Astrocyte (in vitro differentiated cells and primary cell): ENCODE results near the gene LFNG. TPM values are rescaled to one million over a fixed set of nuclear protein-coding genes. Genes with fewer than 3 reads are reported as not detected.

Experiments
- DNase-seq: peaks from one replicate; pipeline ENCODE4 v3.0.0-alpha.2; 2010; ENCODE audit warnings: low read depth
- FAIRE-seq: peaks from 2 replicates; lab custom pipeline; 2011; peaks lifted over from hg19 to GRCh38; lab: Jason Lieb, UNC
- H2AFZ ChIP-seq: 2 replicates; pipeline ENCODE4 v1.6.0; 2012; ENCODE audit warnings: low read depth, low read length, inconsistent platforms
- H3K27ac ChIP-seq: 2 replicates; pipeline ENCODE4 v1.5.1; 2011; ENCODE audit warnings: low read depth, low read length, inconsistent platforms
- H3K27me3 ChIP-seq: 2 replicates; pipeline ENCODE4 v1.6.0; 2011; ENCODE audit warnings: low read length, inconsistent platforms; ENCODE audit not compliant: insufficient read depth
- H3K36me3 ChIP-seq: 2 replicates; pipeline ENCODE4 v1.5.1; 2011; ENCODE audit warnings: low read length, inconsistent platforms; ENCODE audit not compliant: insufficient read depth
- H3K4me1 ChIP-seq: 2 replicates; pipeline ENCODE4 v1.5.1; 2011; ENCODE audit warnings: low read length, inconsistent platforms; ENCODE audit not compliant: insufficient read depth
- H3K4me2 ChIP-seq: 2 replicates; pipeline ENCODE4 v1.6.0; 2012; ENCODE audit warnings: low read length, inconsistent platforms
- H3K4me3 ChIP-seq: 2 replicates; pipeline ENCODE4 v1.5.1; 2011; ENCODE audit warnings: low read depth, mild to moderate bottlenecking, low read length, inconsistent platforms; ENCODE audit not compliant: insufficient read depth
- H3K79me2 ChIP-seq: 2 replicates; pipeline ENCODE4 v1.6.0; 2012; ENCODE audit warnings: mild to moderate bottlenecking, low read length, inconsistent platforms; ENCODE audit not compliant: insufficient read depth
- H3K9ac ChIP-seq: 2 replicates; pipeline ENCODE4 v1.6.0; 2012; ENCODE audit warnings: mild to moderate bottlenecking, low read length, inconsistent platforms
- H3K9me3 ChIP-seq: 2 replicates; pipeline ENCODE4 v1.5.1; 2012; ENCODE audit warnings: low read depth, mild to moderate bottlenecking, low read length, inconsistent platforms; ENCODE audit not compliant: insufficient read depth
- H4K20me1 ChIP-seq: 2 replicates; pipeline ENCODE4 v1.6.0; 2012; ENCODE audit warnings: low read length, inconsistent platforms; ENCODE audit not compliant: insufficient read depth
- H3K27ac Mint-ChIP-seq: one replicate; pipeline ENCODE4 v1.8.0; 2021; ENCODE audit warnings: mild to moderate bottlenecking, mixed read lengths; ENCODE audit not compliant: unreplicated experiment
- H3K27me3 Mint-ChIP-seq: one replicate; pipeline ENCODE4 v1.8.0; 2021; ENCODE audit warnings: low read depth, mixed read lengths; ENCODE audit not compliant: unreplicated experiment
- H3K36me3 Mint-ChIP-seq: one replicate; pipeline ENCODE4 v1.8.0; 2021; ENCODE audit warnings: low read depth, mixed read lengths; ENCODE audit not compliant: unreplicated experiment
- H3K4me1 Mint-ChIP-seq: one replicate; pipeline ENCODE4 v1.8.0; 2021; ENCODE audit warnings: low read depth, mixed read lengths; ENCODE audit not compliant: unreplicated experiment
- H3K4me3 Mint-ChIP-seq: one replicate; pipeline ENCODE4 v1.8.0; 2021; ENCODE audit warnings: mild to moderate bottlenecking, moderate library complexity, mixed read lengths; ENCODE audit not compliant: unreplicated experiment
- H3K9me3 Mint-ChIP-seq: one replicate; pipeline ENCODE4 v1.8.0; 2021; ENCODE audit warnings: mild to moderate bottlenecking, mixed read lengths; ENCODE audit not compliant: unreplicated experiment
- CTCF ChIP-seq: IDR thresholded peaks from 2 replicates; pipeline ENCODE4 v1.5.1; 2011; ENCODE audit warnings: low read depth, mild to moderate bottlenecking, inconsistent platforms, low read length, moderate library complexity; ENCODE audit not compliant: insufficient read depth
- EZH2 ChIP-seq: IDR thresholded peaks from 2 replicates; pipeline ENCODE4 v1.6.1; 2012; ENCODE audit warnings: mild to moderate bottlenecking, low read length, inconsistent platforms; ENCODE audit not compliant: insufficient read depth
- total RNA-seq: library from RNA; stranded (reverse); gene quantifications from 2 replicates; pipeline ENCODE4 v1.2.1, GENCODE V29; 2021

The LFNG gene
- total RNA-seq, 1 donor from 2014 or later, result 58.6 TPM

- no peaks in the 10 kb centered on the region for H3K36me3 ChIP-seq
- no peaks in the 10 kb centered on the region for H3K79me2 ChIP-seq
- no peak overlapping the region for H3K4me3 Mint-ChIP-seq
- no peaks in the 10 kb centered on the region for H4K20me1 ChIP-seq
- no peak overlapping the region for H3K4me3 ChIP-seq
- H3K27me3 Mint-ChIP-seq, result peaks cover 11% of the 10 kb centered on the region
- peaks cover 1% of the 10 kb centered on the region for H3K4me1 Mint-ChIP-seq
- TF ChIP-seq EZH2 (no peak), CTCF (no peak)
- no peak overlapping the region for H3K27ac Mint-ChIP-seq
- H3K27ac ChIP-seq, result no peak overlapping the region
- peaks cover 4% of the 10 kb centered on the region for H3K9me3 Mint-ChIP-seq
- no peak overlapping the region for H3K4me2 ChIP-seq
- no peaks in the 10 kb centered on the region for H3K27me3 ChIP-seq
- no peak overlapping the region for H3K9ac ChIP-seq
- H2AFZ ChIP-seq, result no peak overlapping the region
- FAIRE-seq (no peak), DNase-seq (no peak)
- H3K36me3 Mint-ChIP-seq, result peaks cover 4% of the 10 kb centered on the region
- H3K4me1 ChIP-seq, result peaks cover 18% of the 10 kb centered on the region
- no peaks in the 10 kb centered on the region for H3K9me3 ChIP-seq
Measured at GRCh38 chr7:2480070-2480408, 39.5 kb upstream of the LFNG start.

- H3K79me2 ChIP-seq, result no peaks in the 10 kb centered on the region
- no peak overlapping the region for H3K27ac Mint-ChIP-seq
- H3K9me3 ChIP-seq, result no peaks in the 10 kb centered on the region
- no peak overlapping the region for H3K27ac ChIP-seq
- peaks cover 18% of the 10 kb centered on the region for H3K4me1 ChIP-seq
- TF ChIP-seq EZH2, result no peak
- TF ChIP-seq CTCF, result no peak
- no peak for FAIRE-seq
- H3K4me3 ChIP-seq, result no peak overlapping the region
- H3K4me1 Mint-ChIP-seq, result peaks cover 1% of the 10 kb centered on the region
- H3K36me3 ChIP-seq, result no peaks in the 10 kb centered on the region
- H3K36me3 Mint-ChIP-seq, result peaks cover 4% of the 10 kb centered on the region
- no peaks in the 10 kb centered on the region for H3K27me3 ChIP-seq
- H3K4me3 Mint-ChIP-seq, result no peak overlapping the region
- H3K27me3 Mint-ChIP-seq, result peaks cover 11% of the 10 kb centered on the region
- no peak overlapping the region for H3K9ac ChIP-seq
- no peak for DNase-seq
- H4K20me1 ChIP-seq, result no peaks in the 10 kb centered on the region
- H2AFZ ChIP-seq, result no peak overlapping the region
- no peak overlapping the region for H3K4me2 ChIP-seq
- peaks cover 4% of the 10 kb centered on the region for H3K9me3 Mint-ChIP-seq
Measured at GRCh38 chr7:2481195-2481594, 38.4 kb upstream of the LFNG start.

GRCh38 chr7:2482725-2483451 is 36.7 kb upstream of the LFNG start:
- H3K27me3 ChIP-seq, result no peaks in the 10 kb centered on the region
- H3K36me3 Mint-ChIP-seq, result peaks cover 4% of the 10 kb centered on the region

More at GRCh38 chr7:2482725-2483451, 36.7 kb upstream of the LFNG start:
- H3K4me3 ChIP-seq, result no peak overlapping the region
- H3K79me2 ChIP-seq, result no peaks in the 10 kb centered on the region
- no peak overlapping the region for H3K27ac ChIP-seq
- Mint-ChIP-seq H3K9me3 (peaks cover 4% of the 10 kb centered on the region), H3K4me3 (no peak overlapping the region), H3K4me1 (no peaks in the 10 kb centered on the region), H3K27me3 (peaks cover 11% of the 10 kb centered on the region), H3K27ac (peak overlapping the region; percentile 14)
- no peaks in the 10 kb centered on the region for H3K9me3 ChIP-seq
- H3K4me1 ChIP-seq, result peaks cover 14% of the 10 kb centered on the region
- no peak overlapping the region for H2AFZ ChIP-seq
- TF ChIP-seq EZH2 (no peak), CTCF (no peak)
- FAIRE-seq (no peak), DNase-seq (no peak)
- H3K4me2 ChIP-seq, result no peak overlapping the region
- H3K36me3 ChIP-seq, result no peaks in the 10 kb centered on the region
- H3K9ac ChIP-seq, result no peak overlapping the region
- no peaks in the 10 kb centered on the region for H4K20me1 ChIP-seq
